LHCN-M2 (cell line): ENCODE data around the gene GOLGA6L26. TPM values are rescaled to one million over a fixed set of nuclear protein-coding genes. Genes with fewer than 3 reads are reported as not detected.
A peak's percentile ranks its signal among the peaks of the same experiment; 100 is the strongest.
"Not testable (repeated sequence)": the region's sequence is repeated elsewhere in the genome, so short reads cannot be mapped to it uniquely, and the experiment has no call there.

Experiments used
- DNase-seq: peaks from one replicate; pipeline ENCODE4 v3.0.0-alpha.2; 2012; ENCODE audit warnings: low read depth
- polyA plus RNA-seq: library from polyadenylated mRNA; unstranded; fragments of >200 nt; gene quantifications from one replicate; pipeline ENCODE4 v1.2.1, GENCODE V29; 2012; ENCODE audit warnings: missing spikeins
- total RNA-seq: library from RNA; depleted of rRNA; stranded (reverse); fragments of >200 nt; gene quantifications from 2 replicates; pipeline ENCODE4 v1.2.3, GENCODE V29; 2014; rRNA removed

GOLGA6L26 gene, protein sequence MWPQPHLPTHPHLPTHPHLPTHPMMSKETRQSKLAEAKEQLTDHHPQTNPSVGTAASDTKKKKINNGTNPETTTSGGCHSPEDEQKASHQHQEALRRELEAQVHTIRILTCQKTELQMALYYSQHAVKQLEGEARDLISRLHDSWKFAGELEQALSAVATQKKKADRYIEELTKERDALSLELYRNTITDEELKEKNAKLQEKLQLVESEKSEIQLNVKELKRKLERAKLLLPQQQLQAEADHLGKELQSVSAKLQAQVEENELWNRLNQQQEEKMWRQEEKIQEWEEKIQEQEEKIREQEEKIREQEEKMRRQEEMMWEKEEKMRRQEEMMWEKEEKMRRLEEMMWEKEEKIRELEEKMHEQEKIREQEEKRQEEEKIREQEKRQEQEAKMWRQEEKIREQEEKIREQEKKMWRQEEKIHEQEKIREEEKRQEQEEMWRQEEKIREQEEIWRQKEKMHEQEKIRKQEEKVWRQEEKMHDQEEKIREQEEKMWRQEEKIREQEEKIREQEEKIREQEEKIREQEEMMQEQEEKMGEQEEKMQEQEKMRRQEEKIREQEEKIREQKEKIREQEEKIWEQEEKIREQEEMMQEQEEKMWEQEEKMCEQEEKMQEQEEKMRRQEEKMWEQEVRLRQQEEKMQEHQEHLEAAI
- total RNA-seq: not detected in 2 replicates
- not detected for polyA plus RNA-seq

GRCh38 chr15:23334096-23334495 lies at the start of gene GOLGA6L26:
Gene GOLGA6L26 (minus strand): TSS chr15:23334196. CDS start chr15:23334135, 61 bp downstream.
- not testable (repeated sequence) for DNase-seq

GRCh38 chr15:23381192-23381591 lies 47.2 kb upstream of the GOLGA6L26 start:
- peak; percentile 5 for DNase-seq

DNA sequence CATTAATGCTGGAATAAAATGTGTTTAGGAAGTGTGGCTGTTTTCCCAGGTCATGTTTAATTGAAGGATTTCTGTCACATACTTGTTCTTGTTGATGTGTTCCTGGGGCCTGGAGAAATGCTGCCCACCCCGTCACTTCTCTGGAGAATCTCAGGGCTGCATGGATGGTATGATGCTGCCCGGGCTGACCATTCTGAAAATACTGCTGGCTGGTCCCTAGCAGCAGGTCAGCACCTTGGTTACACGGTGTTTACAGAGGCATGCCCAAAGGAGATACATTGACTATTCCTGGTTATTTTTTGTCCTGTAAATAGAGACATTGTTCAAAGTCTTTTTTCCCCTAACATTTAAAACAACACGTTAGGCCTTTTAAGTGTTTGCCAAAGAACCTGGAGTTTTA lies 46.7 kb upstream of the GOLGA6L26 start:
- not testable (repeated sequence) for DNase-seq

GRCh38 chr15:23378946-23379345 lies 45.0 kb upstream of the GOLGA6L26 start:
- not testable (repeated sequence) for DNase-seq

- DNase-seq: not testable (repeated sequence)
Observed at GRCh38 chr15:23374226-23374625, 40.2 kb upstream of the GOLGA6L26 start.

GRCh38 chr15:23372891-23373600 lies 39.0 kb upstream of the GOLGA6L26 start:
- not testable (repeated sequence) for DNase-seq

- peak; percentile 46 for DNase-seq
Observed at GRCh38 chr15:23372284-23372683, 38.3 kb upstream of the GOLGA6L26 start.

GRCh38 chr15:23371868-23372267 lies 37.9 kb upstream of the GOLGA6L26 start:
- not testable (repeated sequence) for DNase-seq

DNA sequence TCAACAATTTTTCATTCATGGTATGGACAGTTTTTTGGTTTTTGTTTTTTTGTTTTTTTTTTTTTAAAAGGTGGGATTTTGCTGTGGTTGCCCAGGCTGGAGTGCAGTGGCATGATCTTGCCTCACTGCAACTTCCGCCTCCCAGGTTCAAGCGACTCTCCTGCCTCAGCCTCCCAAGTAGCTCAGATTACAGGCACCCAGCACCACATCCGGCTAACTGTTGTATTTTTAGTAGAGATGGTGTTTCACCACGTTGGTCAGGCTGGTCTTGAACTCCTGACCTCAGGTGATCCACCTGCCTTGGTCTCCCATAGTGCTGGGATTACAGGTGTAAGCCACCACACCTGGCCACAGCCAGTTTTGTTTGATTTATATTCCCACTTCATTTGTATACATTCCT lies 37.1 kb upstream of the GOLGA6L26 start:
- DNase-seq: not testable (repeated sequence)

DNA sequence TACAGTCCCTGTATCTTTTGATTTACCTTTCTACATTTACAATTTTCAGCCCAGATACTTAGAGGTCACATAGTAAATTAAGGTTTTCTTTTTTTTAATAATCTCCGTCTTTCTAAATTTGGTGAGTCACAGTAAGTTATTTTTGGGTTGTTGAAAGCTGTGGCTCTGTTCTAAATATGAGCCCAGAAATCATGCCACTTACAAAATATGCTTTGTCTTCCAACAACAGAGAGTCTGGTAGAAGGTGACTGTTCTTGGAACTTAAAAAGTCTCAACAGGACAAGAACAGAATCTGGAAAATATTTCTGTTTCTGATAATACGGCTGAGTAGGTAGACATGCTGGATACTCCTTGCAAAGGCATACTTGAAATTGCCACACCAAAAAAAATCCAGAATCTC lies 36.6 kb upstream of the GOLGA6L26 start:
- no peak for DNase-seq

GRCh38 chr15:23364261-23364660 lies 30.3 kb upstream of the GOLGA6L26 start:
- not testable (repeated sequence) for DNase-seq

- not testable (repeated sequence) for DNase-seq
Observed at GRCh38 chr15:23362622-23363021, 28.6 kb upstream of the GOLGA6L26 start.

GRCh38 chr15:23354448-23354847 lies 20.5 kb upstream of the GOLGA6L26 start, which contains the start of gene GOLGA8S:
Gene GOLGA8S (plus strand): TSS chr15:23354748. CDS start chr15:23354810, 62 bp downstream.
- not testable (repeated sequence) for DNase-seq

- DNase-seq: not testable (repeated sequence)
Observed at GRCh38 chr15:23311233-23311632, 22.8 kb downstream of the GOLGA6L26 start.

- not testable (repeated sequence) for DNase-seq
Observed at GRCh38 chr15:23305921-23306320, 28.1 kb downstream of the GOLGA6L26 start.

DNA sequence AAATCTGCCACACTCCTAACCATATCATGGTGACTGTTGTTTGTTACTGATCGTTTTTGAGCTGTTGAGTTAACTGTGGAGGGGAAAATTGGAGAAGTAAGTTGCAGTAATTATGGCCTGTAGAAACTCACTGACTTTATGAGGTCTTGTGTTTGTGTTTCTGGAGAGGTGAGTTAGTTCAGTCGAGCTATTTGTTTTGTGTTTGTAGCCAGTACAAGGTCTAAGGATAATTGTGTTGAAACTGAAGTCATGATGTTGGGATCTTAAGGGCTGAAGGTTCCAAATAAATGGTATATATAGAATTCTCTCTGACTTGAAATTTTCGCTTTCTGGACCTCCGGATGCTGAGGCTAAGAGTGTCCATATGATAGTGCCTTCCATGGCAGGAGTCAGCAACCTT lies 29.2 kb downstream of the GOLGA6L26 start:
- DNase-seq: not testable (repeated sequence)

GRCh38 chr15:23304267-23304666 lies 29.7 kb downstream of the GOLGA6L26 start:
- not testable (repeated sequence) for DNase-seq

DNA sequence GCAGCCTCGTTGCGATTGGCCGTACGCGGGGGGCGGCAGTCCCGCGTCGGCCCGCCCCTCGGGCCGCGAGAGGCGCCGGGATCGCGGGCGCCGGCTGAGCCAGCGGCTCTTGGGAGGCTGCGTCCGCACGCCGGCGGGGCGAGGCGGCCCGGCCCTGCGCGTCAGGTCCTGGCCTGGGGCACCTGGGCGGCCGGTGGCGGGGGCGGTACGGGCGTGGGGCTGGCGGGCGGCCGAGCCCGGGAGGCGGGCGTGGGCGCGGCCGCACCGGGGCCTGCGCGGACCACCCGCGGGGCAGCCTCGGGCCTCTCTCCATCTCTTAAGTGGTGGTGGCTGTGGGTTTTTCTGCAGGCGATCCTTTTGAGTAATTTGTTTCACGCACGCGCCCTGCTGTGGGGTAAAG lies 30.3 kb downstream of the GOLGA6L26 start:
- DNase-seq: peak; percentile 8

- DNase-seq: not testable (repeated sequence)
Observed at GRCh38 chr15:23303246-23303645, 30.8 kb downstream of the GOLGA6L26 start.
